Neuronal stem cell (in vitro differentiated cells): ENCODE measurements around the gene XYLT1.

Experiments used
- DNase-seq: peaks from one replicate; pipeline ENCODE4 v3.0.0-alpha.2; 2013; ENCODE audit warnings: low spot score
- H2AFZ ChIP-seq: one replicate; pipeline ENCODE4 v1.6.1; 2013; ENCODE audit warnings: mild to moderate bottlenecking, low read length, inconsistent platforms
- H2AK5ac ChIP-seq: 2 replicates; pipeline ENCODE4 v1.6.1; 2013; ENCODE audit warnings: low read depth, mild to moderate bottlenecking, inconsistent platforms, low read length, moderate library complexity, mixed read lengths
- H2BK120ac ChIP-seq: 2 replicates; pipeline ENCODE4 v1.6.1; 2013; ENCODE audit warnings: low read depth, mild to moderate bottlenecking, inconsistent platforms, low read length, moderate library complexity, mixed read lengths
- H2BK12ac ChIP-seq: one replicate; pipeline ENCODE4 v1.6.1; 2013; ENCODE audit warnings: low read length, inconsistent platforms
- H2BK15ac ChIP-seq: 2 replicates; pipeline ENCODE4 v1.6.1; 2013; ENCODE audit warnings: mild to moderate bottlenecking, low read length, inconsistent platforms, mixed read lengths
- H2BK5ac ChIP-seq: one replicate; pipeline ENCODE4 v1.6.1; 2013; ENCODE audit warnings: inconsistent platforms, mild to moderate bottlenecking, low read length, moderate library complexity
- H3K14ac ChIP-seq: one replicate; pipeline ENCODE4 v1.6.1; 2013; ENCODE audit warnings: low read length, inconsistent platforms
- H3K18ac ChIP-seq: 2 replicates; pipeline ENCODE4 v1.6.1; 2013; ENCODE audit warnings: low read length, inconsistent platforms
- H3K23ac ChIP-seq: 2 replicates; pipeline ENCODE4 v1.6.1; 2013; ENCODE audit warnings: low read depth, mild to moderate bottlenecking, mixed read lengths, low read length, inconsistent platforms; ENCODE audit not compliant: poor library complexity
- H3K27ac ChIP-seq: replicated peaks from 3 replicates; pipeline ENCODE4 v1.5.1; 2013; ENCODE audit warnings: low read length, inconsistent platforms
- H3K27me3 ChIP-seq, 3 experiments: 2 replicates each; pipeline ENCODE4 v1.6.1; 2013; ENCODE audit warnings: low read length in 3 of 3, mild to moderate bottlenecking in 2 of 3, inconsistent platforms in 1 of 3, low read depth in 1 of 3, mixed read lengths in 1 of 3, moderate library complexity in 1 of 3; ENCODE audit not compliant: control insufficient read depth in 3 of 3, insufficient read depth in 3 of 3
- H3K36me3 ChIP-seq, 2 donors: replicated peaks in 1 of 2; 2 replicates each; pipeline ENCODE4 v1.6.1; 2013; ENCODE audit warnings: low read length in 2 of 2; ENCODE audit not compliant: control insufficient read depth in 2 of 2, insufficient read depth in 2 of 2
- H3K4ac ChIP-seq: 2 replicates; pipeline ENCODE4 v1.6.1; 2013; ENCODE audit warnings: inconsistent platforms, mild to moderate bottlenecking, low read length, moderate library complexity
- H3K4me1 ChIP-seq, 2 donors: 1 replicate in 1 of 2; 2 replicates in 1 of 2; pipeline ENCODE4 v1.6.1; 2013; ENCODE audit warnings: low read length in 2 of 2, low read depth in 1 of 2; ENCODE audit not compliant: control insufficient read depth in 2 of 2, insufficient read depth in 1 of 2
- H3K4me2 ChIP-seq: one replicate; pipeline ENCODE4 v1.6.1; 2013; ENCODE audit warnings: mild to moderate bottlenecking, low read length, inconsistent platforms; ENCODE audit not compliant: insufficient read depth, poor library complexity, severe bottlenecking
- H3K4me3 ChIP-seq, 2 donors: 2 replicates each; pipeline ENCODE4 v1.5.1; 2013; ENCODE audit warnings: low read length in 2 of 2, mild to moderate bottlenecking in 2 of 2, inconsistent platforms in 1 of 2, moderate library complexity in 1 of 2
- H3K79me1 ChIP-seq: one replicate; pipeline ENCODE4 v1.6.1; 2013; ENCODE audit warnings: low read depth, mild to moderate bottlenecking, inconsistent platforms, low read length, moderate library complexity
- H3K9ac ChIP-seq: one replicate; pipeline ENCODE4 v1.6.1; 2013; ENCODE audit warnings: mild to moderate bottlenecking, low read depth, low read length, inconsistent platforms; ENCODE audit not compliant: poor library complexity
- H3K9me3 ChIP-seq, 2 donors: replicated peaks in 1 of 2; 2 replicates each; pipeline versions ENCODE3 to v1.6.1; 2013; ENCODE audit warnings: low read length in 2 of 2, mild to moderate bottlenecking in 2 of 2, inconsistent platforms in 1 of 2, low read depth in 1 of 2, mixed read lengths in 1 of 2, moderate library complexity in 1 of 2; ENCODE audit not compliant: control insufficient read depth in 2 of 2, insufficient read depth in 1 of 2
- H4K8ac ChIP-seq: one replicate; pipeline ENCODE4 v1.6.1; 2013; ENCODE audit warnings: low read depth, mild to moderate bottlenecking, inconsistent platforms, low read length, moderate library complexity
- H4K91ac ChIP-seq: one replicate; pipeline ENCODE4 v1.6.1; 2013; ENCODE audit warnings: low read length, low read depth, mild to moderate bottlenecking, inconsistent platforms; ENCODE audit not compliant: poor library complexity
- WGBS, 2 donors: extraction: QIAGEN DNeasy Blood & Tissue Kit; methylation state at CpG; one replicate each; pipeline ENCODE4 v1.1.7; 2013; ENCODE audit warnings: missing lambda C conversion rate in 2 of 2, mixed read lengths in 1 of 2; ENCODE audit not compliant: insufficient read length in 2 of 2, insufficient replicate concordance in 1 of 2; ENCODE audit errors: extremely low coverage in 2 of 2; 5-methylcytosine and 5-hydroxymethylcytosine counted together

The XYLT1 gene

DNA sequence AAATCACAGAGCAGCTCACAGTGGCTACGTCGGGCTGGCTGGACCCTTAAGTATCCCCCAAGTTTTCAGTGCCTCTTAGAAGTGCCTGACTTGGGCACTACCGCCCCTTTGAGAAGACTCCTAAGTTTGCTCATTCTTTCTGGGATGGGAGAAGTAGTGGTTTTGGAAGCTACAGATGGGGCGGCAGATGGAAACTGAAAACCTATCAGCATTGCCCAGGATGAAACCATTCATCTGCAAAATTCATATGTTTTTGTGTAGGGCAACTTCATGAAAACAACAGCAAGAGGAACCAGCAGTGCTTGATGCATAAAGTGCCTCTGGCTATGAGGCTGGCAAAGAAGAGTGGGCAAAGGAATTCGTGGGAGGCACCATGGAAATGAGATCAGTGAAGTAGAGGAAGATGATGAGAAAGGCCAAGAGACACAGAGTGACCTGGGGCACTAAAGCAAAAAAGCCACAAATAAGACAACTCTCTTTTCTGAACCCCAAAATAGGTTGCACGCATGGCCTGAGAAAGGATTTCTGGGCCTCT is 277.1 kb downstream of the XYLT1 start:
- Histone ChIP-seq H2AK5ac (no peak overlapping the region), H2BK5ac (no peak overlapping the region), H4K8ac (no peak overlapping the region), H3K4me1 (peaks cover 0 to 2% of the 10 kb centered on the region in 2 donors), H3K36me3 (peaks cover 0 to 4% of the 10 kb centered on the region in 2 donors), H2BK12ac (no peak overlapping the region), H3K4me2 (no peak overlapping the region), H3K9me3 (no peaks in the 10 kb centered on the region), H3K14ac (no peak overlapping the region), H3K4me3 (no peak overlapping the region), H2AFZ (no peak overlapping the region), H3K27ac (no peak overlapping the region), H3K23ac (no peak overlapping the region), H3K27me3 (no peaks in the 10 kb centered on the region), H4K91ac (no peak overlapping the region), H2BK120ac (no peak overlapping the region), H2BK15ac (no peak overlapping the region), H3K9ac (no peak overlapping the region), H3K4ac (no peak overlapping the region), H3K79me1 (no peaks in the 10 kb centered on the region), H3K18ac (no peak overlapping the region)
- no CpG with 5 or more reads among the region's 6 CpGs for WGBS, 2 donors
- no peak for DNase-seq

DNA sequence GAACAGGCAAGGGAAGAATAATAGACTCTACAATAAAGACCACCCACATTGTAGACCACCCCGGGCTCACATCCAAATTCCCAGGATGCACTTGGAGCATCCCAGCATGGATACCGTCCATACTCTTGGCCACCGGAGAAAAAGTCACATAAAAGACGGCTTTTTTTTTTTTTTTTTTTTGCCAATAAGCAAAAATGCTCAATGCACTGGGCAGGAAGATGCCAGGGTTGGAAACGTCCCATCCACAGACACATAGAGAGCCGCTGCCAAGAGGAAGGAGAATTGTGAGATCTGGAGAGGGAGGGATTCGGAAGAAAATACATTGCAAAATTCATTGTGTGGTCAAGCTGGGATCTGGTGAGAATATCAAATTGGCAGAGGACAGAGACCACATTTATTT is 286.7 kb downstream of the XYLT1 start:
- no peaks in the 10 kb centered on the region for H3K9me3 ChIP-seq
- no peak for DNase-seq
- H3K4me1 ChIP-seq, result peaks cover 0 to 3% of the 10 kb centered on the region in 2 donors
- no peak overlapping the region for H3K4ac ChIP-seq
- no peak overlapping the region for H4K8ac ChIP-seq
- H2BK12ac ChIP-seq, result no peak overlapping the region
- H2BK5ac ChIP-seq, result no peak overlapping the region
- H4K91ac ChIP-seq, result no peak overlapping the region
- H2BK15ac ChIP-seq, result no peak overlapping the region
- H3K27ac ChIP-seq, result no peak overlapping the region
- no peak overlapping the region for H2AFZ ChIP-seq
- no peak overlapping the region for H2AK5ac ChIP-seq
- no peak overlapping the region for H3K23ac ChIP-seq
- no CpG with 5 or more reads among the region's 7 CpGs for WGBS, 2 donors
- H2BK120ac ChIP-seq, result no peak overlapping the region
- H3K36me3 ChIP-seq, result no peaks in the 10 kb centered on the region
- no peak overlapping the region for H3K18ac ChIP-seq
- H3K4me3 ChIP-seq, result no peak overlapping the region
- H3K79me1 ChIP-seq, result no peaks in the 10 kb centered on the region
- H3K14ac ChIP-seq, result no peak overlapping the region
- no peak overlapping the region for H3K4me2 ChIP-seq
- no peak overlapping the region for H3K9ac ChIP-seq
- H3K27me3 ChIP-seq, result no peaks in the 10 kb centered on the region

DNA sequence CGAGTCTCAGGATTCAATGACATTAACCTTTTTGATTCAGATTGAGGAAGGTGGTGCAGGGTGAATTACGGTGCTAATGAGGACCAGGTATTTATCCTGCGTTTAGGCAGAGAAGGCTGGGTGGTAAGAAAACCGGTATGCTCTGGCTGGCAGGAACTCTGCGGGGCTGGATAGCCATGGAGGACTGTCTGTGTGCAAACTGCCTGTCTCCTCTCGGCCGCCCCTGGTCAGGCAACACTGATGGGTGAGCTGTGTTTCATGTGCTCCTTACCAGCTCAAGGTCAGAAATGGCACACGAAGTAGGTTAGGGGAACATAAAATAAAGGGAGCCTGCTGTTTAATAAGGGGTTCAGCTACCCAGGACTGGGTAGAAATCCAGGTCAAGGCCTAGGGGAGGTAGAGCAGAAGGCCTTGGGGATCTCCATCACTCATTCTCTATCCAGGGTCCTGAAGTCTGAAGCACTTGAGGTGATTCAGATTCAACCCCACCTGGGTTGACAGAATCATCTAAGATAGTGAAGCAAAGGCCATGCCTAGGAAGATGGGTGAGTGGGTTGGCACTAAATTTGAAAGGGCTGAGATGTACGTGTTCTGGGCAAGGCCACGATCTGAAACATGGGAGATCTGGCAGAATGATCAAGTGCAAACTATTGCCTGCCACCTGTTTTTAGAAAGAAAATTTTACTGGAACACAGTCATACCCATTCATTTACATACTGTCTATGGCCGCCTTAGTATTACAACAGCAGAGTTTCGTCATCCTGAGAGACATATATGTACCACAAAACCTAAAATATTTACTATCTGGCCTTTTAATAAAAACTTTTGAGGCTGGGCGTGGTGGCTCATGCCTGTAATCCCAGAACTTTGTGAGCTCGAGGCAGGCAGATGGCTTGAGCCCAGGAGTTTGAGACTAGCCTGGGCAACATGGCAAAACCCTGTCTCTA is 292.5 kb downstream of the XYLT1 start:
- Histone ChIP-seq H4K91ac (no peak overlapping the region), H2AK5ac (no peak overlapping the region), H3K9ac (no peak overlapping the region), H3K36me3 (peaks cover 0 to 2% of the 10 kb centered on the region in 2 donors), H2BK12ac (no peak overlapping the region), H3K23ac (no peak overlapping the region), H2BK15ac (no peak overlapping the region), H3K4me3 (no peak overlapping the region), H3K9me3 (no peaks in the 10 kb centered on the region), H3K27me3 (no peaks in the 10 kb centered on the region), H3K27ac (no peak overlapping the region), H4K8ac (no peak overlapping the region), H2AFZ (no peak overlapping the region), H3K4me1 (peaks cover 0 to 9% of the 10 kb centered on the region in 2 donors), H3K4ac (no peak overlapping the region), H2BK5ac (no peak overlapping the region), H3K4me2 (no peak overlapping the region), H2BK120ac (no peak overlapping the region), H3K14ac (no peak overlapping the region), H3K18ac (no peak overlapping the region), H3K79me1 (no peaks in the 10 kb centered on the region)
- no peak for DNase-seq
- no CpG with 5 or more reads among the region's 14 CpGs for WGBS, 2 donors

DNA sequence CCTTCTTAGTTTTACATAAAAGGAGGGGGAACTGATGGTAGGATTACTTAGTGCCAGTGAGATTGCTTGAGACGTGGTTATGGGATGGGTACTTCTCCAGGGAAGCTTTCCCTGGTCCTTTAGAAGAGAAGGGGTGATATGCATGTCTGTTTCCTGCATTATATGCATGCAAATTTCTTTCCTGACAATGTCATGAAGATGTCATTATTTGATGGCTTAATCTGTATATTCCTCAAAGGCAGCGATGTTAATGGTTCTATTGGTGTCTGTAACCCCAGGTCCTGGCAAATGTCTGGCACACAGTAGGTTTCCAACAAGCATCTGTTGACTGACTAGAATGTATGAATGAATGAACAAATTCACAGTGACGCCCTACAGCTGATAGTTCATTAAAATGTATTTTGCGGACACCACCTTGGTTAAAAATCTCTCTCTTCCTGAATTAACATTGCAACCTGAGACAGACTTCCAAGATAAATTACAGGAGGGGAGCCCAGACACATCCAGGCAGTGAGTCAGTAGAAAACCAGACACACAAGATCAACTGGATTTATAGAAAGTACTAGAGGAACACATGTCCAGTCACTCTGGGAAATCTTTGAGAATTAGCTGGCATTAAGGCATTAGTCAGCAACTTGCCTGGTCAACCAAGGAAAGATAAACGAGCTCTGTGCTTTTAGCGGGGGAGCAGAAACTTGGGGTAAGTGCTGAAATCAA is 293.4 kb downstream of the XYLT1 start:
- Histone ChIP-seq H3K9me3 (no peaks in the 10 kb centered on the region), H2BK12ac (no peak overlapping the region), H4K8ac (no peak overlapping the region), H3K27ac (no peak overlapping the region), H2BK120ac (no peak overlapping the region), H3K4ac (no peak overlapping the region), H3K23ac (no peak overlapping the region), H3K27me3 (no peaks in the 10 kb centered on the region), H2BK15ac (no peak overlapping the region), H3K4me2 (no peak overlapping the region), H2BK5ac (no peak overlapping the region), H2AFZ (no peak overlapping the region), H3K9ac (no peak overlapping the region), H3K14ac (no peak overlapping the region), H3K4me1 (peaks cover 0 to 10% of the 10 kb centered on the region in 2 donors), H3K36me3 (peaks cover 0 to 2% of the 10 kb centered on the region in 2 donors), H2AK5ac (no peak overlapping the region), H3K4me3 (no peak overlapping the region), H3K18ac (no peak overlapping the region), H4K91ac (no peak overlapping the region), H3K79me1 (no peaks in the 10 kb centered on the region)
- WGBS, 2 donors, result no CpG with 5 or more reads among the region's 6 CpGs
- DNase-seq, result no peak
